ENCODE data around the gene CCDC85C.

DNA sequence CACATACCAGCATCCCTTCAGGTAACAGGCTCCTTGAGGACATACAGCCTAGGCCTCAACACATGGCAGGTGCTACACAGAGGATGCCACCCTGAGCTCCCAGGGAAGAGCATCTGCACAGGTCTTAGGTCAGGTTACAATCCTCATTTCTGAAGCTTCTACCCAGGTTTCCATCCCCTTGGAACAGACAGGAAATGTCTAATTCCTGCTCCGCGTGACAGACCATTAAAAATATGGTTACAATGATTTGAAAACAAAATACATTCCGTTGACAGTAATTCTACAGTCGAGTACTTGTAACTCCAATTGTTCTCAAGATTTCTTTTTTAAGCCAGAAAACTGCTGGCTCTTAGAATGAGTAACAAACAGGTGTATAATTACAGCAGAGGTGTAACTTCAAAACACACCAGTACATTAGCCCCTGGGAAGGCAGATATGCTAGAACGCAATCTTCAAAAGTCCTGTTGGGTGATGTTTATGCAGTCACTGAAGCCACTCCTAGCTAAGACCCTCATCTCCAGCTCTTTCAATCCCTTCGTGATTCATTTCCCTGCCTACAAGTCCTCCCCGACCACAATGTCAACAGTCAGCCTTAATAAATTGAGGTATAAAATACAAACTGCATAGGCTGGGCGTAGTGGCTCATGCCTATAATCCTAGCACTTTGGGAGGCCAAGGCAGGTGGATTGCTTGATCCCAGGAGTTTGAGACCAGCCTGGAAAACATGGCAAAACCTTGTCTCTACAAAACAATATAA, 135.0 kb downstream of the CCDC85C start:
- TF ChIP-seq CTCF (IDR thresholded peaks at IDR 0.05), result no peak
- TF ChIP-seq FOXP1 (CRISPR knock-in tag; IDR thresholded peaks at IDR 0.05; ENCODE audit: borderline replicate concordance), result no peak
- no peak for TF ChIP-seq USF2 (CRISPR knock-in tag; IDR thresholded peaks at IDR 0.05)
- no peak for TF ChIP-seq E2F1 (CRISPR knock-in tag; IDR thresholded peaks at IDR 0.05)
- TF ChIP-seq IRF2 (CRISPR knock-in tag; IDR thresholded peaks at IDR 0.05; ENCODE audit: borderline replicate concordance, low read depth), result no peak
- TF ChIP-seq, protein P1, sequence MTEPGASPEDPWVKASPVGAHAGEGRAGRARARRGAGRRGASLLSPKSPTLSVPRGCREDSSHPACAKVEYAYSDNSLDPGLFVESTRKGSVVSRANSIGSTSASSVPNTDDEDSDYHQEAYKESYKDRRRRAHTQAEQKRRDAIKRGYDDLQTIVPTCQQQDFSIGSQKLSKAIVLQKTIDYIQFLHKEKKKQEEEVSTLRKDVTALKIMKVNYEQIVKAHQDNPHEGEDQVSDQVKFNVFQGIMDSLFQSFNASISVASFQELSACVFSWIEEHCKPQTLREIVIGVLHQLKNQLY (CRISPR knock-in tag; IDR thresholded peaks at IDR 0.05), result no peak
- TF ChIP-seq AFF4 (CRISPR knock-in tag; IDR thresholded peaks at IDR 0.05; ENCODE audit: borderline replicate concordance), result no peak
- TF ChIP-seq FOXJ3 (CRISPR knock-in tag; IDR thresholded peaks at IDR 0.05; ENCODE audit: borderline replicate concordance), result no peak
